Measurements from ENCODE around the gene STRN4. TPM values are rescaled to one million over a fixed set of nuclear protein-coding genes. Genes with fewer than 3 reads are reported as not detected.

Gene STRN4
- polyA plus RNA-seq, 1 donor from 2014 or later, result 153 TPM

DNA sequence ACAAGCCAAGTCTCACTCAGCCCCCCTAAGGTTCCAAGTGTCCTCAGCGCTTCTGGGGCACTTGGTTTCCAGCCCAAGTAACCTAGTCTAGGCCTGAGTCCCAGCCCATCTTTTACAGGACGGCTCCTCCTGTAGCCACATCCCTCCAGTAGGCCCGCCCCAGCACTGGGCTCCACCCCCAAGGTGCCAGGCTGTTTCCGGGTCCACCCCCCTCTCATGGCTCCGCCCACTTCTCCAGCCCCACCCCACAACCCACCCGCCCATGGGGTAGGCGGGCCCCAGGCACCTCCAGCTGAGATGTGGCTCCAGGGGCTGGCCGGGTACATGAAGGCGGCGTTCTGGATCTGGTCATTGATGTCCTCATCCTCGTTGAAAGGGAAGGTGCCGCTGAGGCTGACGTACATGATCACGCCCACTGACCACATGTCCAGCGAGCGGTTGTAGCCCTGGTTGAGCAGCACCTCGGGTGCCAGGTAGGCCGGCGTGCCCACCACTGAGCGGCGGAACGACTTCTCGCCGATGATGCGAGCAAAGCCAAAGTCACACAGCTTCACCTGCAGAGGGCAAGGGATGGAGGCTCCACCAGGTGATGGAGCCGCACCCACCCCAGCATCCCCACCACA lies 68.0 kb downstream of the STRN4 start:
- no peaks in the 10 kb centered on the region for H3K36me3 ChIP-seq (ENCODE audit: insufficient read depth, low read length)
- no peaks in the 10 kb centered on the region for H3K79me2 ChIP-seq (replicated peaks; ENCODE audit: insufficient read depth, low read length)
- no peaks in the 10 kb centered on the region for H3K27me3 ChIP-seq (ENCODE audit: insufficient read depth, low read depth, low read length)
- TF ChIP-seq TAF1 (IDR thresholded peaks at IDR 0.05; ENCODE audit: low read depth) (no peak), SMC3 (conservative IDR thresholded peaks at IDR 0.05; ENCODE audit: poor library complexity) (no peak), EP300 (conservative IDR thresholded peaks at IDR 0.05; ENCODE audit: poor library complexity, severe bottlenecking) (no peak)
- no peak overlapping the region for H2AFZ ChIP-seq (ENCODE audit: low read depth, low read length)
- H4K20me1 ChIP-seq (ENCODE audit: insufficient read depth), result no peaks in the 10 kb centered on the region
- H3K9me2 ChIP-seq (ENCODE audit: insufficient read depth, low read length), result no peaks in the 10 kb centered on the region
- H3K4me3 ChIP-seq (ENCODE audit: low read length), result no peak overlapping the region
- no peak overlapping the region for H3K9ac ChIP-seq (ENCODE audit: low read length)
- H3K4me2 ChIP-seq (ENCODE audit: low read length), result no peak overlapping the region
- no peaks in the 10 kb centered on the region for H3K9me3 ChIP-seq (ENCODE audit: low read length)
- no peak overlapping the region for H3K27ac ChIP-seq (ENCODE audit: low read length)
- no peaks in the 10 kb centered on the region for H3F3A ChIP-seq (ENCODE audit: insufficient read depth, low read length, poor library complexity, severe bottlenecking)

DNA sequence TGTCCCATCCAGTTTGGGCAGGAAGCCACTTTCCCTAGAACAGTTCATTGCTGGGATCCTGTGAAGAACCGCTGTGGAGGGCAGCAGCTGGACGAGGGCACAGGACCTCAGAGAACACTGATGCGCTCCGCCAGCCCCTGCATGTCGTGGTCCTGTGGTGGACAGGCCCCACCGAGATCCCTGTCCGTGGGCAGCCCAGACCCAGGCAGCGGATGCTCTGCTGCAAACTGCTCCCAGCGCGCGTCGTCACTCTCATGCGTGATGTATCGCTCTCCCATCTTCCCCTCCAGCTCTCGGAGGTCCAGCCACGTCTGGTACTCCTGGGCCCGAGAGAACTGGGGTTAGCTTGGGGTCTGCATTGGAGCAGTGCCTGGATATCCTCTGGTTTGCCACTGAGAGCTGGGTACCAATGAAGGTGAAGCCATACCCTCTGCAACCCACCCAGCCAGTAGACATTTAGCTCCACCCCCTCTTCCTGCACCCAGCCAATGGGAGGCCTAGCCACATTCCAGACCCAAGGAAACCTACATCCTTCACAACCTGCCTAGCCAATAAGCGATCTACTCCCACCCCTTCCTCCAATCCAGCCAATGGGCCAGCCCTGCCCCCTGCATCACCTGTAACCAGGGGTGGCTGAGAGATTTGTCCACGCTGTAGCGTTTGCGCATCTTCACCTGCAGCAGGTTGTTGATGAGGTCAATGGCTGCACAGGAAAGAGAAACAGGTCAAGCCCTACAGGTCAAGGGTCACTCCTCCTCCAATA lies 71.7 kb downstream of the STRN4 start:
- no peaks in the 10 kb centered on the region for H3K9me3 ChIP-seq (ENCODE audit: low read length)
- no peaks in the 10 kb centered on the region for H3K9me2 ChIP-seq (ENCODE audit: insufficient read depth, low read length)
- no peak overlapping the region for H3K4me2 ChIP-seq (ENCODE audit: low read length)
- H2AFZ ChIP-seq (ENCODE audit: low read depth, low read length), result no peak overlapping the region
- H3K27me3 ChIP-seq (ENCODE audit: insufficient read depth, low read depth, low read length), result no peaks in the 10 kb centered on the region
- TF ChIP-seq CTCF (IDR thresholded peaks at IDR 0.05; ENCODE audit: poor library complexity, severe bottlenecking) (no peak), TAF1 (IDR thresholded peaks at IDR 0.05; ENCODE audit: low read depth) (no peak), EP300 (conservative IDR thresholded peaks at IDR 0.05; ENCODE audit: poor library complexity, severe bottlenecking) (no peak), EZH2 (IDR thresholded peaks at IDR 0.05; ENCODE audit: borderline replicate concordance, insufficient read depth, low read length, poor library complexity, severe bottlenecking) (no peak), SMC3 (conservative IDR thresholded peaks at IDR 0.05; ENCODE audit: poor library complexity) (no peak), RAD21 (conservative IDR thresholded peaks at IDR 0.05) (no peak), POLR2AphosphoS5 (IDR thresholded peaks at IDR 0.05) (no peak), MXI1 (conservative IDR thresholded peaks at IDR 0.05; ENCODE audit: poor library complexity, severe bottlenecking) (no peak)
- TF ChIP-seq, protein P1, sequence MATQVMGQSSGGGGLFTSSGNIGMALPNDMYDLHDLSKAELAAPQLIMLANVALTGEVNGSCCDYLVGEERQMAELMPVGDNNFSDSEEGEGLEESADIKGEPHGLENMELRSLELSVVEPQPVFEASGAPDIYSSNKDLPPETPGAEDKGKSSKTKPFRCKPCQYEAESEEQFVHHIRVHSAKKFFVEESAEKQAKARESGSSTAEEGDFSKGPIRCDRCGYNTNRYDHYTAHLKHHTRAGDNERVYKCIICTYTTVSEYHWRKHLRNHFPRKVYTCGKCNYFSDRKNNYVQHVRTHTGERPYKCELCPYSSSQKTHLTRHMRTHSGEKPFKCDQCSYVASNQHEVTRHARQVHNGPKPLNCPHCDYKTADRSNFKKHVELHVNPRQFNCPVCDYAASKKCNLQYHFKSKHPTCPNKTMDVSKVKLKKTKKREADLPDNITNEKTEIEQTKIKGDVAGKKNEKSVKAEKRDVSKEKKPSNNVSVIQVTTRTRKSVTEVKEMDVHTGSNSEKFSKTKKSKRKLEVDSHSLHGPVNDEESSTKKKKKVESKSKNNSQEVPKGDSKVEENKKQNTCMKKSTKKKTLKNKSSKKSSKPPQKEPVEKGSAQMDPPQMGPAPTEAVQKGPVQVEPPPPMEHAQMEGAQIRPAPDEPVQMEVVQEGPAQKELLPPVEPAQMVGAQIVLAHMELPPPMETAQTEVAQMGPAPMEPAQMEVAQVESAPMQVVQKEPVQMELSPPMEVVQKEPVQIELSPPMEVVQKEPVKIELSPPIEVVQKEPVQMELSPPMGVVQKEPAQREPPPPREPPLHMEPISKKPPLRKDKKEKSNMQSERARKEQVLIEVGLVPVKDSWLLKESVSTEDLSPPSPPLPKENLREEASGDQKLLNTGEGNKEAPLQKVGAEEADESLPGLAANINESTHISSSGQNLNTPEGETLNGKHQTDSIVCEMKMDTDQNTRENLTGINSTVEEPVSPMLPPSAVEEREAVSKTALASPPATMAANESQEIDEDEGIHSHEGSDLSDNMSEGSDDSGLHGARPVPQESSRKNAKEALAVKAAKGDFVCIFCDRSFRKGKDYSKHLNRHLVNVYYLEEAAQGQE (IDR thresholded peaks at IDR 0.05; ENCODE audit: borderline replicate concordance), result no peak
- no peaks in the 10 kb centered on the region for H3K79me2 ChIP-seq (replicated peaks; ENCODE audit: insufficient read depth, low read length)
- no peaks in the 10 kb centered on the region for H3K36me3 ChIP-seq (ENCODE audit: insufficient read depth, low read length)
- no peak overlapping the region for H3K27ac ChIP-seq (ENCODE audit: low read length)
- H3F3A ChIP-seq (ENCODE audit: insufficient read depth, low read length, poor library complexity, severe bottlenecking), result no peaks in the 10 kb centered on the region
- no peaks in the 10 kb centered on the region for H4K20me1 ChIP-seq (ENCODE audit: insufficient read depth)
- H3K4me3 ChIP-seq (ENCODE audit: low read length), result no peak overlapping the region
- H3K9ac ChIP-seq (ENCODE audit: low read length), result no peak overlapping the region

Measured in neural cell (in vitro differentiated cells).